HL-60 (cell line): Measurements from ENCODE around the gene PRKCG.

Source experiments
- CTCF ChIP-seq: IDR thresholded peaks from one replicate; pipeline ENCODE4 v1.5.1; 2011; ENCODE audit warnings: low read length, control low read depth, inconsistent platforms; ENCODE audit not compliant: insufficient read depth
- GABPA ChIP-seq: IDR thresholded peaks from 2 replicates; pipeline ENCODE4 v1.6.1; 2012; ENCODE audit warnings: low read depth
- POLR2AphosphoS5 ChIP-seq: IDR thresholded peaks from 2 replicates; pipeline ENCODE4 v1.6.1; 2012; ENCODE audit warnings: low read depth
- REST ChIP-seq: IDR thresholded peaks from 2 replicates; pipeline ENCODE4 v1.6.1; 2012; ENCODE audit warnings: low read depth; ENCODE audit not compliant: insufficient replicate concordance
- SPI1 ChIP-seq: IDR thresholded peaks from 2 replicates; pipeline ENCODE4 v1.6.1; 2012; ENCODE audit warnings: low read depth, mild to moderate bottlenecking, borderline replicate concordance

DNA sequence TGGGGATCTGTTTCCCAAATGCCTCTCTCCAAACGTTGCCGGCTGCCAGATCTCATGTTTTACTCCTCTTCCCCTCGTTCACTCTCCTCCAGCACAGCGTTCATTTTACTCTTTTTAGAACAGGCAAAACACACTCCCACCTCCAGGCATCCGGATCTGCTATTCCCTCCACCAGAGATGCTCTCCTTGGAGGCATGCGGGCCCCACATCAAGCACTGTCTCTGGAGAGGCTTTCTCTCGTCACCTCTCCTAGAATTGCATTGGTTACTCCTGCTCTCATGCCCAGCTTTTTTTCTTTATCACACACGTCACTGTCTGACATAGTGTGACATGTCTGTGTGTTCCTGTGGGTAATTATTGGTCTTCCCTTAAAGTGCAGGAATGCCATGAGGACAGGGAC, 34.4 kb upstream of the PRKCG start:
- TF ChIP-seq CTCF = no peak
- no peak for TF ChIP-seq POLR2AphosphoS5
- TF ChIP-seq SPI1 = no peak
- no peak for TF ChIP-seq REST
- no peak for TF ChIP-seq GABPA
